RPMI8226 (cell line): Measurements from ENCODE around the gene ITGB2.
"Not testable (repeated sequence)": the region's sequence is repeated elsewhere in the genome, so short reads cannot be mapped to it uniquely, and the experiment has no call there.

Experiments used
- DNase-seq: peaks from one replicate; pipeline ENCODE4 v3.0.0-alpha.2; 2015

The ITGB2 gene

DNA sequence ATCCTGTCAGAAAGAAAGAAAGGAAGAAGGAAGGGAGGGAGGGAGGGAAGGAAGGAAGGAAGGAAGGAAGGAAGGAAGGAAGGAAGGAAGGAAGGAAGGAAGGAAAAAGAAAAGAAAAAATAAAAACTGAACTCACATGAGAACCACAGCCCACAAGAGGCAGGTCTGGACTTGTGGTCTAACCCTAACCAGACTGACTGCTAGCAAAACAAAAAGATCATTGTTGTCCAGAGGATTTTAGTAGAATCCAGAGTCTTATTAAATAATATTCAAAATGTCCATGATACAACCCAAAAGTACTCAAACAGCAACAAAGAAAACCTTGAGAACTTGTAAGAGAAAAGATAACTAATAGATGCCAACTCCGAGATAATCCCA is 4.7 kb upstream of the ITGB2 start:
- DNase-seq = no peak

DNA sequence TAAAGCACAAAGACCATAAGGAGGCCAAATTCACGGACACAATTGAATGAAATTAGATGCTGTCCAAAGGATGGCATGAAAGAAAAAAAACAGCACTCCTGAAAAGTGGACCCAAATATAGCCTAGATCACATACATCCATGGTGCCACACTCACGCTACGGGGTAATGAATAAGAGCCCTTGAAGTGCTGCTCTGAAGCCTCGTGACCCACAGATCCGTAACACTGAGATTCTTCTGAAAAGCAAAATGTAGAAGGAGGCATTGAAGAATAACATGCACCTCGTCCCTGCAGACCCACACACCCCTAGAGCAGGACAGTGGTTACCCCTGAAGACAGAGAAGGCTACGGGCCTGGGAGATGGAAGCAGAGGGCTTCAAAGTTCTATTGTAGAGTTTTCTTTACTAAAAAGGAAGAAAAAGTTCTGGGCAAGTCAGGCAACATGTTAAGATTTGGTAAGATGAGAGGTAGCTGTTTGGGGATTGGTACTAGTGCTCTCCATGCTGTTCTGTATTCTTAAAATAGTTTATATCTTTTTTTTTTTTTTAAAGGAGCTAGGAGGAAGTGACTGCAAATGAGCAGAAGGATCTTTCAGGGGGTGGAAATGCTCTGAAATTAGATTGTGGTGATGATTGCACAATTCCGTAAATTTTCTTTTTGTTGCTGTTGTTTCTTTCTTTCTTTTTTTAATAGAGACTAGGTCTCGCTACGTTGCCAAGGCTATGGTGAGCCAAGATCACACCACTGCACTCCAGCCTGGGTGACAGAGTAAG is 4.1 kb upstream of the ITGB2 start:
- DNase-seq = no peak

DNA sequence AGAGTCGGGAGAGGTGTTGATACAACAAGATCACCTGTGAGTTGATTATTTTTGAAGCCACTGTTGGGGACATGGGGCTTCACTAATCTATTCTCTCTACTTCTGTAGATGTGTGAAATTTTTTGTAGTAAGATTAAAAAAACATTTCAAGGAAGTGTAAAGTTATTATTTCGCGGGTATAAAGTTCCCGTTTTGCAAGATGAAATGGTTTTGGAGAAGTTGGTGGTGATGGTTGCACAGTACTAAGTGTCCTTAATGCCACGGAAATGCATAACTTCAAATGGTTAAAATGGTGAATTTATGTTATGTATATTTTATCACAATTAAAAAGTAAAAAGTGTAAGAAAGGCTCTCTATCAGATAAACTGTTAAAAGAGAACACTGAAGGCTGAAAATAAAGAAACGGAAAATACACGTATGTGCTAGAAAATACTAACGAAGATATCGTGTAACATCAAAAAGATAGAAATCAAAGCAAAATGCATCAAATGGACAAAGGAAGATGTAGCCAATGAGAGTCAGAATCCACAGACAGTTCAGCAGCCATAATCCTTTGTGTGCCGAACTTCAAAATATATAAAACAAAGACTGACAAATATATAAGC is 2.9 kb upstream of the ITGB2 start:
- DNase-seq = no peak

DNA sequence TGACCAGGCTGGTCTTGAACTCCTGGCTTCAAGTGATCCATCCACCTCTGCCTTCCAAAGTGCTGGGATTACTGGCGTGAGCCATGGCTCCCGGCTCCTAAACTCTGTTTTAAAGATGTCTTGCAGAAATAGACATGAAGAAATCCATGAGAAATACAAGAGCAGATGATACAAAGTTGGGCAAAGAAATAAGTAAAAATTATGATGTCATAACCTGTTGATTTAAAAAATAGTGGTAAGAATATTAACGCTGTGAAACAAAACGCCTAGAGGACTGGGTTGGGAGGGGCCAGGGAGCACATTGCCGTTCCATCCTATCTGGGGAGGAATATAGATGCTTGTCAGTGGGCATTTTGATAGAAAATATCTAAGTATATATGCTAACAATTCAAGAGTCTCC is 1.2 kb upstream of the ITGB2 start:
- no peak for DNase-seq

DNA sequence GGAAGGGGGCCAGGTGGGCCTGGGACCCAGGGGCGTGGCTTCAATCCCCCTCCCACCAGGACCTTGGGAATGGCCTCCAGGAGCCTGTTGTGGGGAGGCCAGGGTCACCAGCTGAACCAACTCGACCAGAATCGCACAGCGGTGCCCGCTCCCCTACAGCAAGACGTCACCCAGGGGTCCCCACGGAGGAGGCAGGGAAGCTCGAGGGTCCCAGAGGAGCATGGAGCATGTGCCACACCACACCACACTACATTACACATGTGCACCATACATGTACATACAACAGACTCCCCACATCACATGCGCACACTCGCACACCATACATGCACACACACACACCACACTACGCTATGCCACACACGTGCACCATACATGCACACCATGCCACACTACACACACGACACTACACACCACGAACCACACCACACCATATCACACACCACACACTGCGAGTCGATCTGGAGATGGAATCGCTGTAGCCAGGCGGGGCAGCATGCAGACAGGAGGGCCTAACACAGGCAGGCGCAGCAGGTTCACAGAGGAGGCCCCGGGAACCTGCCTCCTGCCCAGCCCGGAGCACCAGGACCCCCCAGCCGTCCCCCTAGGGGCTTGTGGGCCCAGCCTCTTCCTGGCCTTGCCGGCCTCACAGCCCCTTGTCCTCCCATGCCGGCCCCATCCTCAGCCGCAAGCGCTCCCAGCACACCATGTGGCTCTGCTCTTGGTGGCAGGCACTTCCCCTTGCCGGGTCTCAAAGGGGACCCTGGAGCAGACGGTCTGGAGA is 596 bp downstream of the ITGB2 start:
- DNase-seq = no peak

DNA sequence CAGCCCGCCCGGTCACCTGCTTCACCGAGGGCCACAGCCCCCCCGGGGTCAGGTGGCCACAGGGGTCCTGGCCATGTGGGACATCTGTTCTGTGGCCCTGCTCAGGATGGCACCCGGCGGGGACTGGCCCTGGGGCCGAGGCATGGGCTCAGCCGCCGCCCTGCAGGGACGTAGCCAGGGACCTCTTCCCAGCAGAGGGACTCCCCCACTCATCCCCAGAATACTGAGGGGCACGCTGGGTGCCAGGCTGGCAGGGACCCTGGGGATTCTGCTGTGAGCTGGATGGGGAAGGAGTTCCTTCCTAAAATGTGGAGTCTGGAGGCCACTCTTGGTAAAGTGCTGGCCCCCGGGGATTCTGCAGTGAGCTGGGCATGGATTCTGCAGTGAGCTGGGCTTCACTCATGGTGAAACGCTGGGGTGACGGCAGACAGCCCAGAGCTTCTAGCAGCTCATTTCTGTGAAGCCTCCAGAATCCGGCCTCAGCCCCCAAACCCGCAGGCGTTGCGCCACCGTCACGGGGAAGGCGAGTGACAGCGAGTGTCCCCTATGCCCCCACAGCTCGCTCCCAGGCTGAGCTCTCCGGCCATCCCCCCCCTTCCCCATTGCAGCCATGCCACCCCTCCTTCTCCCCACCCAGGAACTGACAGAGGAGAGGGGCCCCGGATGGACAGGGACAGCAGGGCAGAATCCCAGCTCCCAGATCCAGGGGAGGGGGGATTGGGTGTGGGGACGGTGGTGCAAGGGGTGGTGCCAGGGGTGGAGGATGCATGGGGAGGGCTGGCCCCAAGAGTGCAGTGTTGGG is 1.4 kb downstream of the ITGB2 start:
- no peak for DNase-seq

DNA sequence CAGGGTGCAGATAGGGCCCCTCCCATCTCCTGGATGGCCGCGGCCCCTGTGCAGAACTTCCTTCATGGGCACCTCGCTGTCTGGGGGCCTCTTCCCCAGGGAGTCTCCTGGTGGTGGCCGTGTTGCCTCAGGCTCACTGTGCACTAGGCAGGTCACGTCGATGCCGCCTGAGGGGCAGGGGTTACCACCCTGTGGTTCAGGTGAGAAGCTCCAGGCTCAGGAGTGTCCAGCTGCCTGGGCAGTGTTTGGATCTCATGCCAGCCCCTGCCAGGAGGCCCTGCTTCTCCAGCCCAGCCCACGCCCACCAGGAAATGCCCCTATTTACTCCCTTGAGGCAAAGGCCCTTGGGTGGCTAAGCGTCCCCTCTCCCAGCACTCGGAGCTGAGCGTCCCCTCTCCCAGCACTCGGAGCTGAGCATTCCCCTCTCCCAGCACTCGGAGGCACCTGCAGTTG is 2.1 kb downstream of the ITGB2 start:
- DNase-seq = no peak

DNA sequence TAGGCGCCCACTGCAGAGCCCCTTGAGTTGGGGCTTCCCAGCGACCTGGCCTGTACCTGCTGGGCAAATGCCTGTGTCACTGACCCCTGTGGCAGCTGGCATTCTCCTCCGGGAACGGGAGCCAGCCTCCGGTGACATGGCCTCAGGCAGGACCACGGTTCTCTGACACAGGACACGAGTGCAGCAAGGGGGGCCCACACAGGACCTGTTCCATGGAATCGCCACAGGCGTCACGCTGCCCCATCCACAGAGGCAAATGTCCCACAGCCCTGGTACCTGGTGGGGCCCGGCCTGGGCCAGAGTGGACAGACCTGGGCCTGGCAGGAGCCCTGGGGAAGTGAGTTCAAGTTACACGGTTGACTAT is 2.6 kb downstream of the ITGB2 start:
- DNase-seq = no peak

DNA sequence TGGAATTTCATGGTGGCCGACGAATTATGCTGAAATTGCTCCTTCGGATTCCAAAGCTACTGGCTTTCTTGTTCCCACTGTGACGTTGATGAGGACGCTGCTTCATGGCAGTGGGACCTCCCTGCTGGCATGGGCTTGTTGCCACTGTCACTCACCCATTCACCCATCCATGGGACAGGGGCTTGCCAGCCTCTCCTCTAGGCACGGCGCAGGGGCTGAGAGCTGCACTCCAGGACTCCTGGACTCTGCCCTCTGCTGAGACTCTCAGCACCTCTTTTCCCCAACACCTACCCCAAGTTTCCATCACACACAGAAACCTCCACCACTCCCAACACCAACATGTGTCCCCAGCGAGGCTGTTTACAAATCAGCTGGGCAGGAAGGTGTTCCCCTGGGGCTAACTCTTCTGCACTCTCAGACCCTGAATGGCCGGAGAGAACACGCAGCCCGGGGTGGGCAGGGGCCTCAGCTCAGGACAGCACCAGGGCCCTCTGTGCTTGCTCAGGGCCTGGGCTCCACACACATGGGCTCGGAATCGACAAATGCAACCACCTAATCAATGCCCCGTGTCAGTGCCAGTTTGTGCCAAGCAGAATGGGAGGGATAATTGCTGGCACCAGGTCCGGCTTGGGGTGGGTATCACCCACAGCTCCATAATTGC is 3.1 kb downstream of the ITGB2 start:
- no peak for DNase-seq

DNA sequence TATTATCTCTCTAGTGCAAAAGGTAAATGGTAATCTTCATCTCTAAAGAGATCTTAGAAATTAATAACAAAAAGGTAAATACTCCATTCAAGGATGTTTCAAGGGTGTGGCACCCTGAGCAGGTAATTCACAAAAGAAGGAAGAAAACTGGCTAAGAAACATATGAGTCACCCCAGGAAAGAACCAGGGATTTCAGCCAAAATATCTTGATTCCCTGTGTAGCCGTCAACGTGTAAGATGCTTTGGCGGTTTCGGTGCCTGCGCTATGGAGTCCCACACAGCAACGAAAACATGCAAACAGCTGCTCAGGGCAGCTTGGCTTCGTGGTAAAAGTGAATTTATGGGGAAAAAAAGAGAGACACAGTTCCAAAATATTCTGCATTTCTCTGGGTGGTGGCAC is 3.7 kb downstream of the ITGB2 start:
- DNase-seq = peak; percentile 59

DNA sequence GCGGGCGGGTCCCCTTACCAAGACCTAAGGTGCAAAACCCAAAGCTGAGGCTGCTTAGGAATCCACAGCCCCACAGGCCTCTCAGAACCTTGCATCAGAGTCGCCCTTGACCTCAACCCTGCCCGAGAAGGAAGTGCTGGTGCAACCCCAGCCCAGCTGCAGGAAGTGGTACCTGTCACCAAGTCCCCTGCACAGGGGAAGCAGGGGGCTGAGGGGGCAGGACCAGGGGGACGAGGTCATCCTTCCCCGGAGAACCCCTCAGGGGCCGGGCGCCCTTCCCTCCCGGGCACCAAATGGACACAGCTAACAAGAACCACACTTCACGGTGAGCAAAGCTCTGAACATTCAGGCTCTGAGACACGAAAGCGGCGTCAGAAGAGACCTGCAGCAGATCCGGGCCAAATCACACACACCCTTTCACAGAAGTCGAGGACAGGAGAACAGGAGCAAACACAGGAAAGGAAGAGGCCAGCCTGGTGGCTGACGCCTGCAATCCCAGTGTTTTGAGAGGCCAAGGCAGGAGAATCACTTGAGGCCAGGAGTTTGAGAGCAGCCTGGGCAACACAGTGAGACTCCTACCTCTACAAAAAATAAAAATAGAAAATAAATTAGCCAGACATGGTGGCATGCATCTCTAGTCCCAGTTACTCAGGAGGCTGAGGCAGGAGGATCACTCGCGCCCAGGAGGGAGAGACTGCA is 6.4 kb downstream of the ITGB2 start:
- DNase-seq = peak; percentile 47

DNA sequence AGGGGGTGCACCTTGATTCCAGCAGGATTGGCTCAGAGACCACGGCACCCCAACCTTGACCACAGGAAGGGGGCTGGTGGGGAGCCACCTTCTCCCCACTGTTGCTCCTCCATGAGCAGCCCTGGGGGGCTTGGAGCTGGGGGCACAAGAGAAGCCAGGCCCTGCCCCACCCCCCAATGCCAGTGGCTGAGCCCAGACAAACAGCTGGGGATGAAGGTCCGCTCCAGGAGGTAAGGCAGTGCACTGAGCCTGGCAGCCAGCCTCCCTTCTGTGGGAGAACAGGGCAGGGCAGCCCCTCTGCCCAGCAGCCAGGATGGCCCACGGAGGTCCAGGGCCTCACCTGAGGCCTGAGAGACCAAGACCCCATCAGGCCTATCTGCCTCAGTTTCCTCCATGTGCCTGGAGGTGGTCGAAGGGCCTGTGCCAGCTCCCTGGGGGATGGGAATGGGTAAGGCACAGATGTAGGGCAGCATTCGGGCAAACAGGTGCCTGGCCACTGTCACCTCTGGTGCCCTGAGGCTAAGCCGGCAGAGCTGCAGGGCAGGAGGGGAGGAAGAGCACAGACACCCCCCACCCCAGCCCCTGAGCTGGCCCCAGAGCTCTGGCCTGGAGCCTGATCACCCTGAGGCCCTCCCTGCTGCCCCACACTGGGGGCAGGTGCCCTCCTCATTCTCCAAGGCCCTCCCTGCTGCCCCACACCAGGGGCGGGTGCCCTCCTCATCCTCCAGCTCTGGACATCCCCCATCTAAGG is 7.1 kb downstream of the ITGB2 start:
- DNase-seq = peak; percentile 47

DNA sequence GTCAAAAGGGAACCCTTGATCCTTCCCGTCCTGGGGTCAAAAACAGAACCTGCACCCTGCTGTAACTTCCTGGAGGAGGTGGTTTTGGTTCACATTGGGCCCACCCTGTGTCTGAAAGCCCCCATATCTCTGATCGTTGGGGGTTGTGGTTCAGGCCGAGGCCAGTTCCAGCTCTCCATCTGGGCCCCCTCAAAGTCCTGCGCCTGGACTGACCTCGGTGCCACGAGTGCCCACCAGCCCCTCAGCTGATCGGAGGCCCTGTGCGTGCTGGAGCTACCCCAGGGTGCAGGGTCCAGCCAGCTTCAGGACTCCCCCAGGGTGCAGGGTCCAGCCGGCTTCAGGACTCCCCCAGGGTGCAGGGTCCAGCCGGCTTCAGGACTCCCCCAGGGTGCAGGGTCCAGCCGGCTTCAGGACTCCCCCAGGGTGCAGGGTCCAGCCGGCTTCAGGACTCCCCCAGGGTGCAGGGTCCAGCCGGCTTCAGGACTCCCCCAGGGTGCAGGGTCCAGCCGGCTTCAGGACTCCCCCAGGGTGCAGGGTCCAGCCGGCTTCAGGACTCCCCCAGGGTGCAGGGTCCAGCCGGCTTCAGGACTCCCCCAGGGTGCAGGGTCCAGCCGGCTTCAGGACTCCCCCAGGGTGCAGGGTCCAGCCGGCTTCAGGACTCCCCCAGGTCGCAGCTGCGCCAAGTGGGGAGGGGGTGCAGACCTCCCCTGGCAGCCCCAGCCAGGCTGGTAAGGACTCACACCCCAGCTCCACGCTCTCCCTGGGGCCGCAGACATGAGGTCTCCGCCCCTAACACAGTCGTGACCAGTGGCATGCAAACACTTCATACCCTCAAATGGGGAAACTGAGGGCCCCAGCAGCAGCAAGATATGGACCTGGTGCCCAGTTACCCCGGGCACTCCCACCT is 7.9 kb downstream of the ITGB2 start:
- not testable (repeated sequence) for DNase-seq

DNA sequence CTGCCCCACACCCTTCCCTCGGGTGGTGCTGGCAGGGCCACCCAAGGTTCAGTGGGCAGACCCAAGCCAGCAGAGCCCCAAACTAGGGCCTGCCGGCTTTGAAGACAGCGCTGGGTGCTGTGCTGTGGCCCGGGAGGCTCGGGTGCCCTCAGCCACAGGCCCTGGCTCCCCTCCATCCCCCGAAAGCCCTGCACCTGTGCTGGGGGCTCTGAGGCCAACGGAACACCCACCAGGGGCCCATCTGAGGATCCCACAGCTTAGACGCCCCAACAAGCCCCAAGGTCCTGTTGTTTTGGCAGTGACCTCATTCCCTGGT is 8.6 kb downstream of the ITGB2 start:
- DNase-seq = no peak

DNA sequence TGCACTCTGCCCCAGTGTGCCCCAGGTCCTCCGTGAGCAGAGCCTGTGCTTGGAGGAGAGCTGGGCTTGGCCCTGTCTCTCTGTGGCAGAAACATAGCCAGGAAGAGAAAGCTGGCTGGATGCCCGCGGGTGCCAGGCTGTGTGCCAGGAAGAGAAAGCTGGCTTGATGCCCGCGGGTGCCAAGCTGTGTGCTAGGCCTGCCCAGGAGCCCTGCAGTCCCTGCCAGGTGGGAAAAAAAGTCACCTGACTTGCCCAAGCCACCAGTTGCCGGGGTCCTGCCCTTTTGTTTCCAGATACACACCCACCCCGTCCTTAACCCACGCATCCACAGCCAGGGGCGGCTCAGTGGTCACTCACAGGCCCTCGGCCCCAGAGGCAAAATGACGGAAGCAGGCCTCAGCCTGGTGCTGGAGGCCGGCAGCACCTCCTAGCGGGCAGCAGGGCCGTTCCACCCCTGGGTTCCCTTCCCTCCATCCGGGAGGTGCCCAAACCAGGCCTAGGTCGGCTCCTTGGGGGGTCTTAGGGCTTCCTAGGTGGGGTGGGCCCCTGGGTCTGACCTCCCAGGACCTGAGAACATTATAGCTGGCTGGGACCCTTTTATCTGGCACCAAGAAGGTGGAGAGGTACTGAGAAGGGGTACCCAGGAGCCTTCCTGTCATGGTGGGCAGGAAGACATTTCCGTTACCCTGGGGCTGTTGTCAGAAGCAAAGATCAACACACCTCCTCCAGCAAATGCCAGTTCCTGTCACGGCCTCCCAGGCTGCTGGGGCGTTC is 9.1 kb downstream of the ITGB2 start:
- peak; percentile 96 for DNase-seq

DNA sequence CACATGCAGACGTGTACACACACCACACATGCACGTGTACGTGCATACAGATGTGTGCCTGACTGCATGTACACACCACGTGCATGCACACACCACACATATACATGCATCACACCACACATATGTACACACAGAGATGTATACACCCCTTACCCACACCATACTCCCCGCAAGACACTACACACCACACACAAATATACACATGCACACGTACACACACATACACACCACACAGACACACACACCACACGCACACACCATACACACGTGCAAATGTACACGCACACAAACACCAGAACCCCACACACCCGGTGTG is 9.7 kb downstream of the ITGB2 start:
- no peak for DNase-seq

DNA sequence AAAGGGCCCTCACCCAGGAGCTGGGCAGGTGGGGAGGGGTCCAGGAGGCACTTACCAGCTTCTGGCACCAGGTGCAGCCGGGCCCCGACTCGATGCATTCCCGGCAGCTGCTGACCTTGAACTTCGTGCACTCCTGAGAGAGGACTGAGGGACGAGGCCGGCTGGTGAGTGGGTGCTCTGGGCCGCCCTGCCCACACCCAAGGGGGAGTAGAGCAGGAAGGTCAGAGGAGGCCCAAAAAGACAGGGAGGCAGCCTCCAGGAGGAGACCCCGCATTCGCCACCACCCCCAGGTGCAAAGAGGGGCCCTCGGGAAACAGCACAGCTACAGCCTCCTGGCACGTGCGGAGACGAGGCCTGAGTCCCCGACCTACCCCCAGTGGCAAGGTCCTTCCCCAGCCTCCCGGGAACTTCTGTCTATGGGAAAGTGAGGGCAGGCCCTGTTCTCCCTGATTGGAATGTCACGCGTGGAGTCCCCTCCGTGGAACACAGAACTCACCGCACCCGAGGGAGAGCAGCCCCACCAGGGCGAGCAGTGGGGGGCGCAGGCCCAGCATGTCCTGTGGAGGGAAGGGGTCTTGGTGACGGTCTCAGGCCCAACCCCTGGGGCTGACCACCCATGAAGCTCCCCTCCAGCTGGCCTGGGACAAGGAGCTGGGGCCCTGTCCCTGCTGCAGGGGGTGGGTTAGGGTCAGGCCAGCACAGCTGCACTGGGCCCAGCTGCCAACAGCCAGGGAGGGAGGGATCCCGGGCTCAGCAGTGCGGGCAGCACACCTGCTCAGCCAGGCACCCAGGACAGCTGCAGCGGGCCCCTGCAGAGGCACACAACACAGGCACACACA is 10.3 kb downstream of the ITGB2 start:
- DNase-seq = peak; percentile 96

DNA sequence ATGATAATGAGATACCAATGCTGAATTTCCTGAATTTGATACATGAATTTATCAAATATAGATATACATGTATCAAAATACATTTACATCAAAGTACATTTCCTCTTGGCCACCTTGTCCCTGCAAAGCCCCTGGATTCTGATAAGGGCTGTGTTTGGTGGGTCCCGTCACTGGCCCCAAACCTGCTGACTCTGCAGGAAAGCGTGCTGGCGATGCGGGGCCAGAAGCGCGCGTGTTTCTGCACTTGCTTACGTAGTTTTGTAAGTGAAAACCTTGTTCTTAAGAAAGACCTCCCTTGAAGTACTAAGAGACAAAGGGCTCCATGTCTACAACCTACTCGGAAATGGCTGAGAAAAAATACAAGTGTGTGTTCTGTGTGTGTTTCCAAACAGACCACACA is 11.0 kb downstream of the ITGB2 start:
- DNase-seq = no peak

DNA sequence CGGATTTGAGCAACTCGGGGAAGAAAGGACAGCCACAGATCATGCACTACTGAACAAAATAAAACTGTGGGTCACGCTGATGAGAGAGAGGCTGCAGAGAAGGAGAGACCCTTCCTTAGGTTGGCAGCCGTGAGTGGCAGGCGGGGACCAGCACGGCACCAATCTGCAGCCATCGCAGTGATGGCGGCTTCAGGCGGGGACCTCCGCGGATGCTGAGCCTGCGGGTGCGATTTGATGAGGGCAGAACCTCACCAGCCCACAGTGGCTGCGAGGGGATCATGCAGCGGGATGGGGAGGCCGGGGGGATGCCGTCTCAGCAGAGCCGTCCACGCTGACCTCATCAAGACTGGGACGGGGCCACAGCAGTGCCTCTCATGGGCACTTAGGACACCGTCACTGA is 11.8 kb downstream of the ITGB2 start:
- DNase-seq = no peak
